Esophagus muscularis mucosa (tissue), 4 donors: ENCODE results near the gene KIRREL3.

Experiments
- CTCF ChIP-seq, 3 experiments: fragments of 200-600 bp in 2 of 3; fragments of 450-650 bp in 1 of 3; sonication (generic) in 2 of 3; IDR thresholded peaks; one replicate each; pipeline ENCODE4 v1.5.1; 2017 to 2019; ENCODE audit warnings: antibody characterized with exemption in 3 of 3, mild to moderate bottlenecking in 2 of 3, moderate library complexity in 1 of 3
- EP300 ChIP-seq: sonication (generic); formaldehyde crosslinking; IDR thresholded peaks from one replicate; pipeline ENCODE4 v1.6.1; 2017; ENCODE audit warnings: antibody characterized with exemption
- POLR2A ChIP-seq: fragments of 450-650 bp; IDR thresholded peaks from one replicate; pipeline ENCODE4 v1.6.1; 2017; ENCODE audit warnings: antibody characterized with exemption, moderate library complexity, mild to moderate bottlenecking, low read depth
- POLR2AphosphoS5 ChIP-seq, 2 donors: sonication (generic); formaldehyde crosslinking; IDR thresholded peaks; one replicate each; pipeline ENCODE4 v1.6.1; 2017; ENCODE audit warnings: antibody characterized with exemption in 2 of 2

- TF ChIP-seq CTCF (IDR thresholded peaks at IDR 0.05), result no peak
- TF ChIP-seq POLR2A, result no peak
- no peak for TF ChIP-seq POLR2AphosphoS5 (IDR thresholded peaks at IDR 0.05)
- TF ChIP-seq EP300, result no peak
These were observed 485.1 kb downstream of the KIRREL3 start for GRCh38 chr11:126515501-126515900.
